T-helper 1 cell treated with Interleukin-12 subunit alpha and Interleukin-12 subunit beta and Interleukin-4 antibody, amounts not matched to agents 30 μg/mL and 1 μg/mL, for 36 hours (primary cell): ENCODE data around the gene STT3B.

Experiments used
- H3K27ac Mint-ChIP-seq: one replicate; pipeline ENCODE4 v1.8.0; 2021; ENCODE audit warnings: mild to moderate bottlenecking, mixed read lengths
- H3K27me3 Mint-ChIP-seq: one replicate; pipeline ENCODE4 v1.8.0; 2021; ENCODE audit warnings: low read depth, mixed read lengths
- H3K36me3 Mint-ChIP-seq: one replicate; pipeline ENCODE4 v1.8.0; 2021; ENCODE audit warnings: low read depth, mixed read lengths
- H3K4me1 Mint-ChIP-seq: one replicate; pipeline ENCODE4 v1.8.0; 2021; ENCODE audit warnings: low read depth, mixed read lengths
- H3K4me3 Mint-ChIP-seq: one replicate; pipeline ENCODE4 v1.8.0; 2021; ENCODE audit warnings: mild to moderate bottlenecking, moderate library complexity, mixed read lengths
- H3K9me3 Mint-ChIP-seq: one replicate; pipeline ENCODE4 v1.8.0; 2021; ENCODE audit warnings: mixed read lengths

The STT3B gene

GRCh38 chr3:31673950-31674349, 141.2 kb downstream of the STT3B start:
- no peak overlapping the region for H3K4me3 Mint-ChIP-seq
- no peaks in the 10 kb centered on the region for H3K36me3 Mint-ChIP-seq
- no peaks in the 10 kb centered on the region for H3K27me3 Mint-ChIP-seq
- H3K9me3 Mint-ChIP-seq, result no peaks in the 10 kb centered on the region
- no peaks in the 10 kb centered on the region for H3K4me1 Mint-ChIP-seq
- H3K27ac Mint-ChIP-seq, result no peak overlapping the region

- Mint-ChIP-seq H3K4me1 (no peaks in the 10 kb centered on the region), H3K27ac (no peak overlapping the region), H3K27me3 (no peaks in the 10 kb centered on the region), H3K36me3 (no peaks in the 10 kb centered on the region), H3K9me3 (no peaks in the 10 kb centered on the region), H3K4me3 (no peak overlapping the region)
Observed at GRCh38 chr3:31676556-31676955, 143.8 kb downstream of the STT3B start.

GRCh38 chr3:31680072-31680870, 147.5 kb downstream of the STT3B start:
- Mint-ChIP-seq H3K27ac (no peak overlapping the region), H3K4me1 (no peaks in the 10 kb centered on the region), H3K36me3 (peaks cover 3% of the 10 kb centered on the region)

More at GRCh38 chr3:31680072-31680870, 147.5 kb downstream of the STT3B start:
- no peaks in the 10 kb centered on the region for H3K9me3 Mint-ChIP-seq
- no peaks in the 10 kb centered on the region for H3K27me3 Mint-ChIP-seq
- no peak overlapping the region for H3K4me3 Mint-ChIP-seq
